ENCODE data around the gene ADAD2.

The ADAD2 gene

GRCh38 chr16:84227548-84227947, 36.6 kb downstream of the ADAD2 start:
- Histone ChIP-seq H3K36me3 (ENCODE audit: control insufficient read depth, insufficient read depth, low read length) (no peaks in the 10 kb centered on the region), H3K27ac (ENCODE audit: low read depth, low read length) (no peak overlapping the region), H3K9ac (ENCODE audit: low read depth, low read length) (no peak overlapping the region), H3K4me3 (ENCODE audit: low read depth, low read length) (no peak overlapping the region), H3K4me1 (ENCODE audit: control insufficient read depth, insufficient read depth, low read length) (peaks cover 5% of the 10 kb centered on the region; the same call in 1 of the 2 replicates), H3K9me3 (ENCODE audit: control insufficient read depth, insufficient read depth, low read length) (no peaks in the 10 kb centered on the region), H3K27me3 (ENCODE audit: control insufficient read depth, insufficient read depth, low read length) (no peaks in the 10 kb centered on the region)

DNA sequence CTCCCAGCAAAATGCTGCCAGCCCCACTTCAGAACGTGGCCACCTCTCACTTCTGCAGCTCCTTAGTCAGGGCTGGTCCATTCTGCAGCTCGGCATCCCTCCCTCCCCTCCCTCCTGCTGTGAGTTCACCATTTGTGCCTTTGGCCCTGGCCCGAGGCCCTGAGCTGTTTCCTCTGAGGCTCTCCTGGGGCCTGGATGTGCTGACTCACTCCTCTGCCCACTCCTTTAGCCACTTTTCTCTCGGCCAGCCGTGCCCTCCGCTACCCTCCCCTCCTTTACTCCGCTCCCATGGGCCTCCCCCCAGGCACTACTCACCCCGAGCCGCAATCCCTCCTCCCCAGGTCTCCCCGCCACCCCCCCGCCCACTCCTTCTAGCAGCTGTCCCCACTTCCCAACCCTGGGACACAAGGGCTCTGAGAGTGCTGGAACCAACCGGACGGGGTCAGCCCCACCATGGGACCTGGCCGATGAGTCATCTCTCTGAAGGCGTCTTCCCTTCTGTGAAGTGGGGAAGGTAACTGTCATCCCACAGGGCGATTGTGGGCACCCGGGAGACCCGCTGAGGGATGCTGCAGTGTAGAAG, 37.4 kb downstream of the ADAD2 start:
- H3K36me3 ChIP-seq (ENCODE audit: control insufficient read depth, insufficient read depth, low read length), result no peaks in the 10 kb centered on the region
- peaks cover 5% of the 10 kb centered on the region; the same call in 1 of the 2 replicates for H3K4me1 ChIP-seq (ENCODE audit: control insufficient read depth, insufficient read depth, low read length)
- no peak overlapping the region for H3K4me3 ChIP-seq (ENCODE audit: low read depth, low read length)
- H3K27ac ChIP-seq (ENCODE audit: low read depth, low read length), result peak overlapping the region; percentile 74
- H3K9ac ChIP-seq (ENCODE audit: low read depth, low read length), result no peak overlapping the region
- no peaks in the 10 kb centered on the region for H3K9me3 ChIP-seq (ENCODE audit: control insufficient read depth, insufficient read depth, low read length)
- no peaks in the 10 kb centered on the region for H3K27me3 ChIP-seq (ENCODE audit: control insufficient read depth, insufficient read depth, low read length)

DNA sequence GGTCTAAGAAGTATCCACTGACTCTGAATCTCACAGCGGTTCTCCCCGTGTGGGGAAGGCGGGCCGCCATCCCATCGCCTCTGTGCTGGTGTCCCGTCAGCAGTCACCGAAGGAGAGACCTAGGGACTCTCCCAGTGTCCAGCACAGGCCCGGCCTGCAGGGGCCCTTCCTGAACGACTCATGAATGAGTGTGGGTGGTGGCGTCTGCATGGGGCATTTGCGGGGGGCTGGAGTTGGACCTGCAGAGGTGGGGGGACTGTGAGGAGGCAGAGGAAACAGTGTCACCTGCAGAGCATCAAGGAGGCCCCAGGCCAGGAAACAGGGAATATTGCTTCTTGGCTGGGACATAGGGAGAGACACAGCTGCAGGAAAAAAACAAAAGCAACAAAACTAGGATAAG, 38.5 kb downstream of the ADAD2 start:
- H3K36me3 ChIP-seq (ENCODE audit: control insufficient read depth, insufficient read depth, low read length), result no peaks in the 10 kb centered on the region
- H3K9me3 ChIP-seq (ENCODE audit: control insufficient read depth, insufficient read depth, low read length), result no peaks in the 10 kb centered on the region
- no peak overlapping the region for H3K4me3 ChIP-seq (ENCODE audit: low read depth, low read length)
- H3K4me1 ChIP-seq (ENCODE audit: control insufficient read depth, insufficient read depth, low read length), result peaks cover 5% of the 10 kb centered on the region; the same call in 1 of the 2 replicates
- no peaks in the 10 kb centered on the region for H3K27me3 ChIP-seq (ENCODE audit: control insufficient read depth, insufficient read depth, low read length)
- H3K27ac ChIP-seq (ENCODE audit: low read depth, low read length), result no peak overlapping the region
- H3K9ac ChIP-seq (ENCODE audit: low read depth, low read length), result no peak overlapping the region

DNA sequence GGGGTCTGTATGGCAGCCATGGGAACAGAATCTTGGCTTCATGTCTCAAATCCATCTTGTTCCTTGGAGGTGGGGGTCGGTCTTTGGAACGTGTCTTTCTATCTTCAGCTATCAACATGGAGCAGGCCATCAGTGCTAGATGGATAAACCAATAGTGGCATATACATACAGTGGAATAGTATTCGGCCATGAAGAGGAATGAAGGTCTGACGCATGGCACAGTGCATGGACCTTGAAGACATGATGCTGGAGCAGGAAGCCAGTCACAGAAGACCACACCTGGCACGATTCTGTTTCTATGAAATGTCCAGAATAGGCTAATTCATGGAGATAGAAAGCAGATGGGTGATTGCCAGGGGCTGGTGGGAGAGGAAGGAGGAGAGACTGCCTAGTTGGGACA, 41.1 kb downstream of the ADAD2 start:
- no peaks in the 10 kb centered on the region for H3K9me3 ChIP-seq (ENCODE audit: control insufficient read depth, insufficient read depth, low read length)
- peaks cover 5% of the 10 kb centered on the region; the same call in 1 of the 2 replicates for H3K4me1 ChIP-seq (ENCODE audit: control insufficient read depth, insufficient read depth, low read length)
- no peaks in the 10 kb centered on the region for H3K27me3 ChIP-seq (ENCODE audit: control insufficient read depth, insufficient read depth, low read length)
- H3K9ac ChIP-seq (ENCODE audit: low read depth, low read length), result no peak overlapping the region
- H3K27ac ChIP-seq (ENCODE audit: low read depth, low read length), result no peak overlapping the region
- no peaks in the 10 kb centered on the region for H3K36me3 ChIP-seq (ENCODE audit: control insufficient read depth, insufficient read depth, low read length)
- no peak overlapping the region for H3K4me3 ChIP-seq (ENCODE audit: low read depth, low read length)

DNA sequence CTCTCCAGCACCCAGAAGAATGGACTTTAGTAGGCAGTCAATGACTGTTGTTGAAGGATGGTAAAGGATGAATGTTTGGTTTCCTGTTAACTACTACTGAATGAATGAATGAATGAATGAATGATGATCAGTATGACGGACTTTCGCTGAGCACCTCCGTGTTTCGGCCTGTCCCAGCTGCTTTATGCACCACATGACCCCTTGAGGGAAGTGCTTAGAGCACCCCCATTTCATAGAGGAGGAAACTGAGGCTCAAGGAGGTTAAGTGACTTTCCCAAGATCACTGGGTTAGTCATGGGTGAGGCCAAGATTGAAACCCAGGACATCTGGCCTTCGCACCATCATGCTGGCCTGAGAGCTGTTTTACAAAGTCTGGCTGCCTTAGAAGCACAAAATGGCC, 42.0 kb downstream of the ADAD2 start:
- peaks cover 2% of the 10 kb centered on the region; the same call in 1 of the 2 replicates for H3K4me1 ChIP-seq (ENCODE audit: control insufficient read depth, insufficient read depth, low read length)
- H3K27ac ChIP-seq (ENCODE audit: low read depth, low read length), result no peak overlapping the region
- H3K4me3 ChIP-seq (ENCODE audit: low read depth, low read length), result no peak overlapping the region
- H3K9me3 ChIP-seq (ENCODE audit: control insufficient read depth, insufficient read depth, low read length), result no peaks in the 10 kb centered on the region
- H3K36me3 ChIP-seq (ENCODE audit: control insufficient read depth, insufficient read depth, low read length), result no peaks in the 10 kb centered on the region
- no peaks in the 10 kb centered on the region for H3K27me3 ChIP-seq (ENCODE audit: control insufficient read depth, insufficient read depth, low read length)
- H3K9ac ChIP-seq (ENCODE audit: low read depth, low read length), result no peak overlapping the region

GRCh38 chr16:84233748-84234147, 42.8 kb downstream of the ADAD2 start:
- Histone ChIP-seq H3K4me3 (ENCODE audit: low read depth, low read length) (no peak overlapping the region), H3K36me3 (ENCODE audit: control insufficient read depth, insufficient read depth, low read length) (no peaks in the 10 kb centered on the region), H3K27ac (ENCODE audit: low read depth, low read length) (no peak overlapping the region), H3K27me3 (ENCODE audit: control insufficient read depth, insufficient read depth, low read length) (no peaks in the 10 kb centered on the region), H3K9ac (ENCODE audit: low read depth, low read length) (no peak overlapping the region), H3K4me1 (ENCODE audit: control insufficient read depth, insufficient read depth, low read length) (no peaks in the 10 kb centered on the region), H3K9me3 (ENCODE audit: control insufficient read depth, insufficient read depth, low read length) (no peaks in the 10 kb centered on the region)

DNA sequence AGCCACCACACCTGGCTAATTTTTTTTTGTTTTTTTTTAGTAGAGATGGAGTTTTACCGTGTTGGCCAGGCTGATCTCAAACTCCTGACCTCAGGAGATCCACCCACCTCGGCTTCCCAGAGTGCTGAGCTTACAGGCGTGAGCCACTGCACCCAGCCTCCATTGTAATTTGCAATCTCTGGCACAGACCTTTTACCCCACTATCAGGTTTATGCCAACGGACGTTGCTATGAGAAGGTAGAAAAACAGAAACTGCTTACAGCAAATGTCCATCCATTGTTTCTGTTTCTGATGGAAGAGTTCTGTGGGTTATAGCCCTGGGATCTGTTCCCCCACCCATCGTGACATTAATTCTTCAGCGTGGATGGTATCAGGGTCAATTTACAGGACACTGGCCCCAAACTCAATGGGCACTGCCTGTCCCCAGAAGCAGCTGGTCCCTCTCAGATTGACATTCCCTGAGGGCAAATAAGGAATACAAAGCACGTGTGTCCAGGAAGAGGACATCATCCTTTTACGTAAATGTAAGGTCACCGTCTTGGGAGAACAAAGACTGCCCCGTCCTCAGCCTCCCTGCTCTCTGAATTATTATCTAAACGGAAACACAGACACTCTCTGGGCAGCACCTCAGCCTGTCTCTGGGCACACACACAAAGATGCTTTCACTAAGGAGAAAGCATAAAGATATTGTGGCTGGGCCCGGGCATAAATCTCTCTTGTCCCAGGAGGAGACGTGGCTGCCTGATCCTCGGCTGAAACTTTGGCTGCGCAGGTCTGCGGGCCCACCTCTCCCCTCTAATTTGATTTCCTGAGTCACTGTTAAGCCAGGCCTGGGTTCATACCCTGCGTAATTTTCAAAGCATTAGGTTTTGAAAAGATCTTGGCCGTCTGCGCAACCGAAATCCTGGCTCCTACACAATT, 43.6 kb downstream of the ADAD2 start:
- H3K9me3 ChIP-seq (ENCODE audit: control insufficient read depth, insufficient read depth, low read length), result no peaks in the 10 kb centered on the region
- no peak overlapping the region for H3K27ac ChIP-seq (ENCODE audit: low read depth, low read length)
- H3K9ac ChIP-seq (ENCODE audit: low read depth, low read length), result no peak overlapping the region
- no peaks in the 10 kb centered on the region for H3K4me1 ChIP-seq (ENCODE audit: control insufficient read depth, insufficient read depth, low read length)
- H3K36me3 ChIP-seq (ENCODE audit: control insufficient read depth, insufficient read depth, low read length), result no peaks in the 10 kb centered on the region
- no peaks in the 10 kb centered on the region for H3K27me3 ChIP-seq (ENCODE audit: control insufficient read depth, insufficient read depth, low read length)
- no peak overlapping the region for H3K4me3 ChIP-seq (ENCODE audit: low read depth, low read length)

- Histone ChIP-seq H3K9ac (ENCODE audit: low read depth, low read length) (no peak overlapping the region), H3K9me3 (ENCODE audit: control insufficient read depth, insufficient read depth, low read length) (no peaks in the 10 kb centered on the region), H3K4me3 (ENCODE audit: low read depth, low read length) (no peak overlapping the region), H3K4me1 (ENCODE audit: control insufficient read depth, insufficient read depth, low read length) (no peaks in the 10 kb centered on the region), H3K36me3 (ENCODE audit: control insufficient read depth, insufficient read depth, low read length) (no peaks in the 10 kb centered on the region), H3K27me3 (ENCODE audit: control insufficient read depth, insufficient read depth, low read length) (no peaks in the 10 kb centered on the region), H3K27ac (ENCODE audit: low read depth, low read length) (no peak overlapping the region)
These were observed 45.7 kb downstream of the ADAD2 start for GRCh38 chr16:84236671-84237070.

GRCh38 chr16:84237994-84238750, 47.2 kb downstream of the ADAD2 start:
- Histone ChIP-seq H3K27ac (ENCODE audit: low read depth, low read length) (no peak overlapping the region), H3K9me3 (ENCODE audit: control insufficient read depth, insufficient read depth, low read length) (no peaks in the 10 kb centered on the region)

GRCh38 chr16:84239141-84239769, 48.3 kb downstream of the ADAD2 start:
- no peak overlapping the region for H3K9ac ChIP-seq (ENCODE audit: low read depth, low read length)
- no peaks in the 10 kb centered on the region for H3K36me3 ChIP-seq (ENCODE audit: control insufficient read depth, insufficient read depth, low read length)
- no peaks in the 10 kb centered on the region for H3K4me1 ChIP-seq (ENCODE audit: control insufficient read depth, insufficient read depth, low read length)
- H3K4me3 ChIP-seq (ENCODE audit: low read depth, low read length), result no peak overlapping the region
- H3K9me3 ChIP-seq (ENCODE audit: control insufficient read depth, insufficient read depth, low read length), result no peaks in the 10 kb centered on the region
- no peak overlapping the region for H3K27ac ChIP-seq (ENCODE audit: low read depth, low read length)
- H3K27me3 ChIP-seq (ENCODE audit: control insufficient read depth, insufficient read depth, low read length), result no peaks in the 10 kb centered on the region

More at GRCh38 chr16:84237994-84238750, 47.2 kb downstream of the ADAD2 start:
- H3K4me1 ChIP-seq (ENCODE audit: control insufficient read depth, insufficient read depth, low read length), result no peaks in the 10 kb centered on the region
- H3K4me3 ChIP-seq (ENCODE audit: low read depth, low read length), result no peak overlapping the region
- H3K36me3 ChIP-seq (ENCODE audit: control insufficient read depth, insufficient read depth, low read length), result no peaks in the 10 kb centered on the region
- H3K9ac ChIP-seq (ENCODE audit: low read depth, low read length), result no peak overlapping the region
- no peaks in the 10 kb centered on the region for H3K27me3 ChIP-seq (ENCODE audit: control insufficient read depth, insufficient read depth, low read length)
